HG03103 (cell line): Measurements from ENCODE around the gene ST8SIA3.
"Not testable (repeated sequence)": the region's sequence is repeated elsewhere in the genome, so short reads cannot be mapped to it uniquely, and the experiment has no call there.

Experiments used
- ATAC-seq: cut with Tn5 transposase; IDR thresholded peaks from one replicate; pipeline ENCODE4 v1.9.1; 2021; ENCODE audit warnings: low read depth; ENCODE audit not compliant: unreplicated experiment

The ST8SIA3 gene

GRCh38 chr18:57364460-57364859 is 12.1 kb downstream of the ST8SIA3 start:
- no peak for ATAC-seq

GRCh38 chr18:57366528-57367081 is 14.2 kb downstream of the ST8SIA3 start:
- ATAC-seq = no peak

GRCh38 chr18:57372444-57372843 is 20.1 kb downstream of the ST8SIA3 start:
- ATAC-seq = no peak

GRCh38 chr18:57373017-57373416 is 20.7 kb downstream of the ST8SIA3 start:
- ATAC-seq = no peak

GRCh38 chr18:57376503-57376902 is 24.1 kb downstream of the ST8SIA3 start:
- ATAC-seq = no peak

GRCh38 chr18:57389271-57389670 is 36.9 kb downstream of the ST8SIA3 start:
- no peak for ATAC-seq

GRCh38 chr18:57390044-57390443 is 37.7 kb downstream of the ST8SIA3 start:
- ATAC-seq = no peak

- ATAC-seq = not testable (repeated sequence)
Observed at GRCh38 chr18:57394749-57395148, 42.4 kb downstream of the ST8SIA3 start.

GRCh38 chr18:57396831-57397230 is 44.5 kb downstream of the ST8SIA3 start:
- ATAC-seq = not testable (repeated sequence)

- no peak for ATAC-seq
Observed at GRCh38 chr18:57397440-57398132, 45.2 kb downstream of the ST8SIA3 start.

- no peak for ATAC-seq
Observed at GRCh38 chr18:57404345-57404744, 52.0 kb downstream of the ST8SIA3 start.

- no peak for ATAC-seq
Observed at GRCh38 chr18:57409650-57410049, 57.3 kb downstream of the ST8SIA3 start.

- no peak for ATAC-seq
Observed at GRCh38 chr18:57410749-57411148, 58.4 kb downstream of the ST8SIA3 start.

- no peak for ATAC-seq
Observed at GRCh38 chr18:57416542-57416941, 64.2 kb downstream of the ST8SIA3 start.
